ENCODE data around the gene RAPGEF2.
A peak's percentile ranks its signal among the peaks of the same experiment; 100 is the strongest.

Gene RAPGEF2

DNA sequence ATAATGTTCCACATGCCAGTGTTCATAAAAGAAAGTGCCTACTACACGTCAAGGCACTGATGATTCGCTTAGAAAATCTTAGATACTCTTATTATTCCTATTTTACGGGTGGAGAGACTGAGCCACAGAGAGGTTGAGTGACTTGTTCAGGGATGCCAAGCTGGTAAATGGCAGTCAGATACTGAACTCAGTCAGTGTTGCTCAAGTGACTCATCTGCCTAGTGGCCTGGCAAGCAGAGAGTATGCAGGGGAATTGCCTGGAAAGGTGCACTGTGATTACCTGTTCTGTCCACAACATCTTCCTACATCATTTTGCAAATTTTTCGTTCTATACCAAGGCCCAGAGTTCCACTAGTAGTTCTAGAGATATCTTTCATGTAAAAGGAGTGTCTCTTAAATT lies 68.4 kb downstream of the RAPGEF2 start:
- WGBS, result 91% methylated on average over 3 of the region's 4 CpGs
- H3K36me3 ChIP-seq (ENCODE audit: control insufficient read depth in 1 of 2, insufficient read depth in 2 of 2, low read depth in 1 of 2, low read length in 2 of 2), result no peaks in the 10 kb centered on the region

GRCh38 chr4:159173886-159174285 lies 71.0 kb downstream of the RAPGEF2 start:
- H3K36me3 ChIP-seq (ENCODE audit: control insufficient read depth in 1 of 2, insufficient read depth in 2 of 2, low read depth in 1 of 2, low read length in 2 of 2), result no peaks in the 10 kb centered on the region

More for the DNA sequence above, 68.4 kb downstream of the RAPGEF2 start:
- Histone ChIP-seq H3K27ac (ENCODE audit: low read length, poor library complexity, severe bottlenecking) (no peak overlapping the region), H4K8ac (ENCODE audit: low read length) (no peak overlapping the region), H4K91ac (ENCODE audit: low read length) (no peak overlapping the region), H3K23ac (ENCODE audit: low read length in 2 of 2) (no peak overlapping the region), H3K79me1 (replicated peaks; ENCODE audit: low read length, poor library complexity, severe bottlenecking) (peaks cover 24% of the 10 kb centered on the region), H2BK12ac (ENCODE audit: low read length in 2 of 2) (no peak overlapping the region), H2BK15ac (ENCODE audit: low read depth, poor library complexity, severe bottlenecking) (no peak overlapping the region), H2AK5ac (ENCODE audit: low read length, severe bottlenecking) (no peak overlapping the region), H2AFZ (ENCODE audit: low read depth, low read length) (no peak overlapping the region), H3K4me1 (ENCODE audit: control insufficient read depth, insufficient read depth, low read depth, low read length) (peaks cover 8% of the 10 kb centered on the region), H3K18ac (ENCODE audit: low read depth in 1 of 2, low read length in 2 of 2) (no peak overlapping the region), H2BK5ac (ENCODE audit: low read depth, low read length, poor library complexity, severe bottlenecking) (no peak overlapping the region), H3K4me2 (ENCODE audit: low read length, poor library complexity, severe bottlenecking) (no peak overlapping the region), H3K9me3 (ENCODE audit: control insufficient read depth, low read length) (no peaks in the 10 kb centered on the region), H3K4ac (ENCODE audit: low read depth in 1 of 2, low read length in 2 of 2) (no peak overlapping the region), H3K9ac (ENCODE audit: low read length) (no peak overlapping the region), H3K14ac (ENCODE audit: low read length in 2 of 2) (no peak overlapping the region), H3K4me3 (ENCODE audit: insufficient read depth in 1 of 2, low read depth in 1 of 2, low read length in 2 of 2) (no peak overlapping the region), H2BK120ac (ENCODE audit: low read depth, low read length) (no peak overlapping the region), H3K27me3 (ENCODE audit: control insufficient read depth in 1 of 2, insufficient read depth in 1 of 2, low read length in 2 of 2) (no peaks in the 10 kb centered on the region)
- DNase-seq, result no peak

GRCh38 chr4:159174645-159175084 lies 71.8 kb downstream of the RAPGEF2 start:
- H2AK5ac ChIP-seq (ENCODE audit: low read length, severe bottlenecking), result peak overlapping the region; percentile 94
- H3K4ac ChIP-seq (ENCODE audit: low read depth in 1 of 2, low read length in 2 of 2), result no peak overlapping the region
- H4K91ac ChIP-seq (ENCODE audit: low read length), result no peak overlapping the region
- H2BK15ac ChIP-seq (ENCODE audit: low read depth, poor library complexity, severe bottlenecking), result no peak overlapping the region
- H2BK5ac ChIP-seq (ENCODE audit: low read depth, low read length, poor library complexity, severe bottlenecking), result no peak overlapping the region
- no peak overlapping the region for H2BK12ac ChIP-seq (ENCODE audit: low read length in 2 of 2)
- DNase-seq, result no peak
- no peak overlapping the region for H3K4me2 ChIP-seq (ENCODE audit: low read length, poor library complexity, severe bottlenecking)
- H3K9me3 ChIP-seq (ENCODE audit: control insufficient read depth, low read length), result no peaks in the 10 kb centered on the region
- H3K36me3 ChIP-seq (ENCODE audit: control insufficient read depth in 1 of 2, insufficient read depth in 2 of 2, low read depth in 1 of 2, low read length in 2 of 2), result no peaks in the 10 kb centered on the region
- H3K18ac ChIP-seq (ENCODE audit: low read depth in 1 of 2, low read length in 2 of 2), result no peak overlapping the region
- no peak overlapping the region for H3K14ac ChIP-seq (ENCODE audit: low read length in 2 of 2)
- no peak overlapping the region for H3K23ac ChIP-seq (ENCODE audit: low read length in 2 of 2)
- no peak overlapping the region for H3K4me3 ChIP-seq (ENCODE audit: insufficient read depth in 1 of 2, low read depth in 1 of 2, low read length in 2 of 2)
- WGBS, result no CpG with 5 or more reads among the region's 2 CpGs
- H3K4me1 ChIP-seq (ENCODE audit: control insufficient read depth, insufficient read depth, low read depth, low read length), result peaks cover 9% of the 10 kb centered on the region
- H2AFZ ChIP-seq (ENCODE audit: low read depth, low read length), result no peak overlapping the region
- peak overlapping the region; percentile 66 for H3K9ac ChIP-seq (ENCODE audit: low read length)
- no peak overlapping the region for H2BK120ac ChIP-seq (ENCODE audit: low read depth, low read length)
- no peaks in the 10 kb centered on the region for H3K27me3 ChIP-seq (ENCODE audit: control insufficient read depth in 1 of 2, insufficient read depth in 1 of 2, low read length in 2 of 2)
- H3K27ac ChIP-seq (ENCODE audit: low read length, poor library complexity, severe bottlenecking), result peak overlapping the region; percentile 77
- peaks cover 16% of the 10 kb centered on the region for H3K79me1 ChIP-seq (replicated peaks; ENCODE audit: low read length, poor library complexity, severe bottlenecking)
- no peak overlapping the region for H4K8ac ChIP-seq (ENCODE audit: low read length)

More at GRCh38 chr4:159173886-159174285, 71.0 kb downstream of the RAPGEF2 start:
- Histone ChIP-seq H2BK5ac (ENCODE audit: low read depth, low read length, poor library complexity, severe bottlenecking) (no peak overlapping the region), H3K9ac (ENCODE audit: low read length) (no peak overlapping the region), H3K9me3 (ENCODE audit: control insufficient read depth, low read length) (no peaks in the 10 kb centered on the region), H2BK120ac (ENCODE audit: low read depth, low read length) (no peak overlapping the region), H3K23ac (ENCODE audit: low read length in 2 of 2) (no peak overlapping the region), H3K14ac (ENCODE audit: low read length in 2 of 2) (no peak overlapping the region), H3K27me3 (ENCODE audit: control insufficient read depth in 1 of 2, insufficient read depth in 1 of 2, low read length in 2 of 2) (no peaks in the 10 kb centered on the region), H4K8ac (ENCODE audit: low read length) (no peak overlapping the region), H3K4me1 (ENCODE audit: control insufficient read depth, insufficient read depth, low read depth, low read length) (peaks cover 9% of the 10 kb centered on the region), H4K91ac (ENCODE audit: low read length) (no peak overlapping the region), H2BK15ac (ENCODE audit: low read depth, poor library complexity, severe bottlenecking) (no peak overlapping the region), H2AK5ac (ENCODE audit: low read length, severe bottlenecking) (no peak overlapping the region), H3K79me1 (replicated peaks; ENCODE audit: low read length, poor library complexity, severe bottlenecking) (peaks cover 15% of the 10 kb centered on the region), H3K4me3 (ENCODE audit: insufficient read depth in 1 of 2, low read depth in 1 of 2, low read length in 2 of 2) (no peak overlapping the region), H3K4me2 (ENCODE audit: low read length, poor library complexity, severe bottlenecking) (no peak overlapping the region), H2AFZ (ENCODE audit: low read depth, low read length) (no peak overlapping the region), H3K18ac (ENCODE audit: low read depth in 1 of 2, low read length in 2 of 2) (no peak overlapping the region), H2BK12ac (ENCODE audit: low read length in 2 of 2) (no peak overlapping the region), H3K4ac (ENCODE audit: low read depth in 1 of 2, low read length in 2 of 2) (no peak overlapping the region), H3K27ac (ENCODE audit: low read length, poor library complexity, severe bottlenecking) (no peak overlapping the region)
- 100% methylated on average over 2 of the region's 4 CpGs for WGBS
- DNase-seq, result no peak

GRCh38 chr4:159175085-159175988 lies 72.5 kb downstream of the RAPGEF2 start:
- Histone ChIP-seq H2BK12ac (ENCODE audit: low read length in 2 of 2) (peak overlapping the region in 1 of 2 experiments; percentile 83), H3K9me3 (ENCODE audit: control insufficient read depth, low read length) (no peaks in the 10 kb centered on the region), H2BK120ac (ENCODE audit: low read depth, low read length) (no peak overlapping the region), H3K4me2 (ENCODE audit: low read length, poor library complexity, severe bottlenecking) (peak overlapping the region; percentile 61), H3K18ac (ENCODE audit: low read depth in 1 of 2, low read length in 2 of 2) (peak overlapping the region in 1 of 2 experiments; percentile 28), H3K27me3 (ENCODE audit: control insufficient read depth in 1 of 2, insufficient read depth in 1 of 2, low read length in 2 of 2) (no peaks in the 10 kb centered on the region), H4K8ac (ENCODE audit: low read length) (no peak overlapping the region), H3K27ac (ENCODE audit: low read length, poor library complexity, severe bottlenecking) (peak overlapping the region; percentile 96), H3K9ac (ENCODE audit: low read length) (peak overlapping the region; percentile 66), H3K4ac (ENCODE audit: low read depth in 1 of 2, low read length in 2 of 2) (peak overlapping the region in 1 of 2 experiments; percentile 57), H3K79me1 (replicated peaks; ENCODE audit: low read length, poor library complexity, severe bottlenecking) (peaks cover 19% of the 10 kb centered on the region), H3K4me1 (ENCODE audit: control insufficient read depth, insufficient read depth, low read depth, low read length) (peaks cover 9% of the 10 kb centered on the region), H2BK5ac (ENCODE audit: low read depth, low read length, poor library complexity, severe bottlenecking) (peak overlapping the region; percentile 66), H2BK15ac (ENCODE audit: low read depth, poor library complexity, severe bottlenecking) (no peak overlapping the region), H3K23ac (ENCODE audit: low read length in 2 of 2) (no peak overlapping the region), H4K91ac (ENCODE audit: low read length) (no peak overlapping the region), H2AK5ac (ENCODE audit: low read length, severe bottlenecking) (peak overlapping the region; percentile 11), H3K36me3 (ENCODE audit: control insufficient read depth in 1 of 2, insufficient read depth in 2 of 2, low read depth in 1 of 2, low read length in 2 of 2) (no peaks in the 10 kb centered on the region), H3K14ac (ENCODE audit: low read length in 2 of 2) (no peak overlapping the region), H3K4me3 (ENCODE audit: insufficient read depth in 1 of 2, low read depth in 1 of 2, low read length in 2 of 2) (peak overlapping the region in 1 of 2 experiments; percentile 55), H2AFZ (ENCODE audit: low read depth, low read length) (no peak overlapping the region)
- 22% methylated on average over 9 of the region's 14 CpGs for WGBS
- DNase-seq, result peak; percentile 91

Data from mesenchymal stem cell (in vitro differentiated cells and primary cell).